Measurements from ENCODE around the gene NDUFA3.

Gene NDUFA3

GRCh38 chr19:54107876-54108490 is 5.3 kb downstream of the NDUFA3 start:
- DNase-seq (ENCODE audit: low read depth in 2 of 2): no peak

- no peak for DNase-seq (ENCODE audit: low read depth in 2 of 2)
Observed at GRCh38 chr19:54108496-54108895, 5.8 kb downstream of the NDUFA3 start.

- DNase-seq (ENCODE audit: low read depth in 2 of 2): no peak
Observed at GRCh38 chr19:54109651-54110050, 7.0 kb downstream of the NDUFA3 start.

GRCh38 chr19:54114340-54115108 is 11.9 kb downstream of the NDUFA3 start:
- DNase-seq (ENCODE audit: low read depth in 2 of 2): peak; percentile 33 to 43

- DNase-seq (ENCODE audit: low read depth in 2 of 2): peak; percentile 90
Observed at GRCh38 chr19:54115109-54116063, 12.7 kb downstream of the NDUFA3 start, which contains the start of the genes PRPF31 and TFPT. TSS of gene PRPF31 (plus strand) at chr19:54115754. CDS start at chr19:54118279, 2,525 bp downstream. TSS of gene TFPT (minus strand) at chr19:54115657. CDS start at chr19:54115269, 388 bp downstream.

- DNase-seq (ENCODE audit: low read depth in 2 of 2): no peak
Observed at GRCh38 chr19:54121259-54121658, 18.6 kb downstream of the NDUFA3 start.

- DNase-seq (ENCODE audit: low read depth in 2 of 2): no peak
Observed at GRCh38 chr19:54123682-54124081, 21.0 kb downstream of the NDUFA3 start.

GRCh38 chr19:54124393-54124792 is 21.7 kb downstream of the NDUFA3 start:
- DNase-seq (ENCODE audit: low read depth in 2 of 2): no peak

GRCh38 chr19:54125713-54126112 is 23.1 kb downstream of the NDUFA3 start:
- no peak for DNase-seq (ENCODE audit: low read depth in 2 of 2)

GRCh38 chr19:54127688-54128440 is 25.2 kb downstream of the NDUFA3 start:
- DNase-seq (ENCODE audit: low read depth in 2 of 2): no peak

- DNase-seq (ENCODE audit: low read depth in 2 of 2): no peak
Observed at GRCh38 chr19:54128441-54128725, 25.7 kb downstream of the NDUFA3 start.

GRCh38 chr19:54128796-54129616 is 26.4 kb downstream of the NDUFA3 start:
- no peak for DNase-seq (ENCODE audit: low read depth in 2 of 2)

- DNase-seq (ENCODE audit: low read depth in 2 of 2): no peak
Observed at GRCh38 chr19:54129617-54129996, 27.0 kb downstream of the NDUFA3 start.

- DNase-seq (ENCODE audit: low read depth in 2 of 2): no peak
Observed at GRCh38 chr19:54133312-54133956, 30.8 kb downstream of the NDUFA3 start.

GRCh38 chr19:54133957-54134590 is 31.4 kb downstream of the NDUFA3 start:
- no peak for DNase-seq (ENCODE audit: low read depth in 2 of 2)

GRCh38 chr19:54136086-54136863 is 33.6 kb downstream of the NDUFA3 start:
- no peak for DNase-seq (ENCODE audit: low read depth in 2 of 2)

GRCh38 chr19:54136864-54137698 is 34.4 kb downstream of the NDUFA3 start:
- DNase-seq (ENCODE audit: low read depth in 2 of 2): peak; percentile 99
